Liver (tissue), 9 donors: ENCODE data around the gene STK11. TPM values are rescaled to one million over a fixed set of nuclear protein-coding genes. Genes with fewer than 3 reads are reported as not detected.
A peak's percentile ranks its signal among the peaks of the same experiment; 100 is the strongest.

Source experiments
- DNase-seq: peaks from one replicate; pipeline ENCODE4 v3.0.0-alpha.2; 2017; ENCODE audit warnings: low spot score
- H3K27ac ChIP-seq, 2 donors: one replicate each; pipeline ENCODE4 v1.7.0; 2013; ENCODE audit warnings: inconsistent platforms in 2 of 2, low read length in 2 of 2, control low read depth in 1 of 2, low read depth in 1 of 2, mild to moderate bottlenecking in 1 of 2
- H3K27me3 ChIP-seq, 4 donors: one replicate each; pipeline versions ENCODE4 v1.6.1 to v1.7.0; 2013; ENCODE audit warnings: low read length in 3 of 4, inconsistent platforms in 1 of 4, mild to moderate bottlenecking in 1 of 4, moderate library complexity in 1 of 4; ENCODE audit not compliant: control insufficient read depth in 4 of 4, insufficient read depth in 4 of 4
- H3K36me3 ChIP-seq, 4 donors: one replicate each; pipeline versions ENCODE4 v1.6.1 to v1.7.0; 2013; ENCODE audit warnings: low read length in 3 of 4, mild to moderate bottlenecking in 3 of 4, low read depth in 1 of 4, moderate library complexity in 1 of 4; ENCODE audit not compliant: control insufficient read depth in 4 of 4, insufficient read depth in 3 of 4
- H3K4me1 ChIP-seq, 4 donors: one replicate each; pipeline versions ENCODE4 v1.6.1 to v1.7.0; 2013; ENCODE audit warnings: low read length in 3 of 4, mild to moderate bottlenecking in 3 of 4, moderate library complexity in 1 of 4; ENCODE audit not compliant: control insufficient read depth in 4 of 4, insufficient read depth in 4 of 4
- H3K4me3 ChIP-seq, 3 donors: one replicate each; pipeline versions ENCODE4 v1.6.1 to v1.7.0; 2013; ENCODE audit warnings: low read length in 3 of 3, control low read depth in 1 of 3, low read depth in 1 of 3, mild to moderate bottlenecking in 1 of 3
- H3K9ac ChIP-seq, 2 donors: one replicate each; pipeline ENCODE4 v1.7.0; 2013; ENCODE audit warnings: low read length in 2 of 2, mild to moderate bottlenecking in 2 of 2, moderate library complexity in 2 of 2, control low read depth in 1 of 2, low read depth in 1 of 2
- H3K9me3 ChIP-seq, 4 donors: one replicate each; pipeline versions ENCODE4 v1.6.1 to v1.7.0; 2013; ENCODE audit warnings: low read length in 3 of 4; ENCODE audit not compliant: control insufficient read depth in 4 of 4
- EGR1 ChIP-seq, 2 donors: IDR thresholded peaks; 2 replicates each; pipeline ENCODE4 v1.6.1; 2016 to 2018; ENCODE audit warnings: antibody characterized with exemption in 2 of 2, low read depth in 2 of 2
- FOXA1 ChIP-seq: IDR thresholded peaks from 2 replicates; pipeline ENCODE4 v1.6.1; 2016; ENCODE audit warnings: antibody characterized with exemption
- FOXA2 ChIP-seq: IDR thresholded peaks from 2 replicates; pipeline ENCODE4 v1.6.1; 2016; ENCODE audit warnings: antibody characterized with exemption
- GABPA ChIP-seq, 2 donors: IDR thresholded peaks in 1 of 2; conservative IDR thresholded peaks in 1 of 2; 2 replicates each; pipeline ENCODE4 v1.6.1; 2016; ENCODE audit warnings: antibody characterized with exemption in 2 of 2, mild to moderate bottlenecking in 1 of 2, moderate library complexity in 1 of 2
- RAD21 ChIP-seq, 2 donors: IDR thresholded peaks; 2 replicates each; pipeline ENCODE4 v1.6.1; 2016; ENCODE audit warnings: antibody characterized with exemption in 2 of 2, mild to moderate bottlenecking in 2 of 2
- SP1 ChIP-seq: IDR thresholded peaks from 2 replicates; pipeline ENCODE4 v1.6.1; 2018; ENCODE audit warnings: antibody characterized with exemption, mild to moderate bottlenecking
- WGBS: extraction: QIAGEN DNeasy Blood & Tissue Kit; methylation state at CpG from one replicate; pipeline ENCODE4 v1.1.7; 2013; 5-methylcytosine and 5-hydroxymethylcytosine counted together
- polyA plus RNA-seq, 2 donors: library from polyadenylated mRNA; stranded (reverse) in 1 of 2; unstranded in 1 of 2; fragments of 200-250 nt in 1 of 2; fragments of >200 nt in 1 of 2; fragmentation: Nextera tagmentation in 1 of 2; extraction: Ambion mirVana in 1 of 2; gene quantifications; one replicate each; pipeline versions ENCODE4 v1.2.1 to v1.2.3, GENCODE V29; 2013 to 2015
- total RNA-seq, 2 donors: library from RNA; depleted of rRNA; stranded (reverse); fragments of >200 nt; gene quantifications; one replicate each; pipeline ENCODE4 v1.2.3, GENCODE V29; 2014
- TF ChIP-seq, protein P1 (sequence below): fragments of 150-350 bp; IDR thresholded peaks from 2 replicates; pipeline ENCODE4 v1.5.1; 2017; ENCODE audit warnings: improper control_type of control experiment, low read depth, low read length; ENCODE audit not compliant: missing input control
- TF ChIP-seq, protein P2 (sequence below): IDR thresholded peaks from 2 replicates; pipeline ENCODE4 v1.6.1; 2016; ENCODE audit warnings: antibody characterized with exemption
- TF ChIP-seq, protein P3 (sequence below): IDR thresholded peaks from 2 replicates; pipeline ENCODE4 v1.6.1; 2016; ENCODE audit warnings: antibody characterized with exemption, mild to moderate bottlenecking
- donor health status: healthy.
- donor health status: healthy.
- donor health status: healthy.
- donor health status: healthy.
- donor health status: healthy.

Gene STK11
- total and polyA plus RNA-seq, 4 donors = 3.0 to 126 (median 35.5) TPM

- H3K27me3 ChIP-seq = no peaks in the 10 kb centered on the region
- peaks cover 18 to 51% (median 42%) of the 10 kb centered on the region in 4 donors for H3K4me1 ChIP-seq
- no peak for DNase-seq
- H3K27ac ChIP-seq = peak overlapping the region; percentile 79 to 92
- no peak overlapping the region for H3K4me3 ChIP-seq
- no peaks in the 10 kb centered on the region for H3K9me3 ChIP-seq
- TF ChIP-seq FOXA2 (no peak), SP1 (peak; percentile 11)
- WGBS = 70% methylated on average over 39 of the region's 39 CpGs
- peaks cover 0 to 2% (median 0%) of the 10 kb centered on the region in 4 donors for H3K36me3 ChIP-seq
- peak overlapping the region; percentile 12 to 62 for H3K9ac ChIP-seq
Observed at GRCh38 chr19:1213391-1214286, 8.1 kb downstream of the STK11 start.

GRCh38 chr19:1214299-1214861 is 8.8 kb downstream of the STK11 start:
- Histone ChIP-seq H3K27ac (peak overlapping the region; percentile 79 to 92), H3K4me3 (no peak overlapping the region), H3K27me3 (no peaks in the 10 kb centered on the region), H3K9me3 (no peaks in the 10 kb centered on the region), H3K9ac (no peak overlapping the region), H3K4me1 (peaks cover 18 to 50% (median 39%) of the 10 kb centered on the region in 4 donors), H3K36me3 (peaks cover 0 to 2% (median 0%) of the 10 kb centered on the region in 4 donors)
- no peak for TF ChIP-seq FOXA2
- TF ChIP-seq, protein P1, sequence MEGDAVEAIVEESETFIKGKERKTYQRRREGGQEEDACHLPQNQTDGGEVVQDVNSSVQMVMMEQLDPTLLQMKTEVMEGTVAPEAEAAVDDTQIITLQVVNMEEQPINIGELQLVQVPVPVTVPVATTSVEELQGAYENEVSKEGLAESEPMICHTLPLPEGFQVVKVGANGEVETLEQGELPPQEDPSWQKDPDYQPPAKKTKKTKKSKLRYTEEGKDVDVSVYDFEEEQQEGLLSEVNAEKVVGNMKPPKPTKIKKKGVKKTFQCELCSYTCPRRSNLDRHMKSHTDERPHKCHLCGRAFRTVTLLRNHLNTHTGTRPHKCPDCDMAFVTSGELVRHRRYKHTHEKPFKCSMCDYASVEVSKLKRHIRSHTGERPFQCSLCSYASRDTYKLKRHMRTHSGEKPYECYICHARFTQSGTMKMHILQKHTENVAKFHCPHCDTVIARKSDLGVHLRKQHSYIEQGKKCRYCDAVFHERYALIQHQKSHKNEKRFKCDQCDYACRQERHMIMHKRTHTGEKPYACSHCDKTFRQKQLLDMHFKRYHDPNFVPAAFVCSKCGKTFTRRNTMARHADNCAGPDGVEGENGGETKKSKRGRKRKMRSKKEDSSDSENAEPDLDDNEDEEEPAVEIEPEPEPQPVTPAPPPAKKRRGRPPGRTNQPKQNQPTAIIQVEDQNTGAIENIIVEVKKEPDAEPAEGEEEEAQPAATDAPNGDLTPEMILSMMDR = no peak
- TF ChIP-seq, protein P2, sequence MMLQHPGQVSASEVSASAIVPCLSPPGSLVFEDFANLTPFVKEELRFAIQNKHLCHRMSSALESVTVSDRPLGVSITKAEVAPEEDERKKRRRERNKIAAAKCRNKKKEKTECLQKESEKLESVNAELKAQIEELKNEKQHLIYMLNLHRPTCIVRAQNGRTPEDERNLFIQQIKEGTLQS = no peak
- TF ChIP-seq RAD21 (IDR thresholded peaks at IDR 0.05) = no peak
- TF ChIP-seq GABPA (IDR thresholded peaks at IDR 0.05 in 1 of 2, conservative IDR thresholded peaks at IDR 0.05 in 1 of 2) = no peak
- TF ChIP-seq, protein P3, sequence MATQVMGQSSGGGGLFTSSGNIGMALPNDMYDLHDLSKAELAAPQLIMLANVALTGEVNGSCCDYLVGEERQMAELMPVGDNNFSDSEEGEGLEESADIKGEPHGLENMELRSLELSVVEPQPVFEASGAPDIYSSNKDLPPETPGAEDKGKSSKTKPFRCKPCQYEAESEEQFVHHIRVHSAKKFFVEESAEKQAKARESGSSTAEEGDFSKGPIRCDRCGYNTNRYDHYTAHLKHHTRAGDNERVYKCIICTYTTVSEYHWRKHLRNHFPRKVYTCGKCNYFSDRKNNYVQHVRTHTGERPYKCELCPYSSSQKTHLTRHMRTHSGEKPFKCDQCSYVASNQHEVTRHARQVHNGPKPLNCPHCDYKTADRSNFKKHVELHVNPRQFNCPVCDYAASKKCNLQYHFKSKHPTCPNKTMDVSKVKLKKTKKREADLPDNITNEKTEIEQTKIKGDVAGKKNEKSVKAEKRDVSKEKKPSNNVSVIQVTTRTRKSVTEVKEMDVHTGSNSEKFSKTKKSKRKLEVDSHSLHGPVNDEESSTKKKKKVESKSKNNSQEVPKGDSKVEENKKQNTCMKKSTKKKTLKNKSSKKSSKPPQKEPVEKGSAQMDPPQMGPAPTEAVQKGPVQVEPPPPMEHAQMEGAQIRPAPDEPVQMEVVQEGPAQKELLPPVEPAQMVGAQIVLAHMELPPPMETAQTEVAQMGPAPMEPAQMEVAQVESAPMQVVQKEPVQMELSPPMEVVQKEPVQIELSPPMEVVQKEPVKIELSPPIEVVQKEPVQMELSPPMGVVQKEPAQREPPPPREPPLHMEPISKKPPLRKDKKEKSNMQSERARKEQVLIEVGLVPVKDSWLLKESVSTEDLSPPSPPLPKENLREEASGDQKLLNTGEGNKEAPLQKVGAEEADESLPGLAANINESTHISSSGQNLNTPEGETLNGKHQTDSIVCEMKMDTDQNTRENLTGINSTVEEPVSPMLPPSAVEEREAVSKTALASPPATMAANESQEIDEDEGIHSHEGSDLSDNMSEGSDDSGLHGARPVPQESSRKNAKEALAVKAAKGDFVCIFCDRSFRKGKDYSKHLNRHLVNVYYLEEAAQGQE = no peak
- TF ChIP-seq SP1 = no peak
- no peak for TF ChIP-seq EGR1 (IDR thresholded peaks at IDR 0.05; ENCODE audit: low read depth in 2 of 2)
- TF ChIP-seq FOXA1 = no peak
- no peak for DNase-seq
- WGBS = 77% methylated on average over 21 of the region's 21 CpGs
